Ovary (tissue), 3 donors: ENCODE measurements around the gene LIPH.

Source experiments
- CTCF ChIP-seq, 3 donors: fragments of 450-650 bp in 2 of 3; fragments of 200-600 bp in 1 of 3; IDR thresholded peaks; one replicate each; pipeline versions ENCODE4 v1.5.1 to v1.8.0; 2016 to 2022; ENCODE audit warnings: antibody characterized with exemption in 3 of 3, mild to moderate bottlenecking in 1 of 3
- EP300 ChIP-seq: sonication (generic); formaldehyde crosslinking; IDR thresholded peaks from one replicate; pipeline ENCODE4 v1.6.1; 2017; ENCODE audit warnings: antibody characterized with exemption
- donor health status: DM: no; HTN: no; CAD: no.

GRCh38 chr3:185489462-185489861, 62.9 kb downstream of the LIPH start:
- TF ChIP-seq CTCF (IDR thresholded peaks at IDR 0.05) = no peak
- no peak for TF ChIP-seq EP300
